ENCODE data around the gene THSD7B. TPM values are rescaled to one million over a fixed set of nuclear protein-coding genes. Genes with fewer than 3 reads are reported as not detected.

Gene THSD7B
- total RNA-seq, 1 donor, result 0.36 TPM

DNA sequence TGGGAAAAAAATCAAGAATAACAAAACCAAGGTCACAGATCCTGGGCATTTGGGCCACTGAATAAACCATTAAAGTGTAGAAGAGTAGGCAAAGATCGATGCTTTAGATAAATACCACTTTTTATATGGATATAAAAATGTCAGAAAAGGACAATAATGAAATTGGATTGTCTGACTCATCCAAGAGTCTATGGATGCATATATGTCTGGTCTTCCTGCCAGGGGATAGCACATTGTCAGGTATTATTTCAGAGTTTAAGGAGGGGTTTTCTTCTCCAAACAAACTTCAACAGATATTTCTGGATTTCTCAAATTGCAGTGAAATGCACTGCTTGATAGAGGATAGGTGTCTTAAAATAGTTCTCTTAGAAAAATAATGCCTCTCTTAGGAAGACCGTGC is 466.7 kb downstream of the THSD7B start:
- no peak overlapping the region for H3K4me3 ChIP-seq (ENCODE audit: low read depth, low read length)
- TF ChIP-seq, protein P1, sequence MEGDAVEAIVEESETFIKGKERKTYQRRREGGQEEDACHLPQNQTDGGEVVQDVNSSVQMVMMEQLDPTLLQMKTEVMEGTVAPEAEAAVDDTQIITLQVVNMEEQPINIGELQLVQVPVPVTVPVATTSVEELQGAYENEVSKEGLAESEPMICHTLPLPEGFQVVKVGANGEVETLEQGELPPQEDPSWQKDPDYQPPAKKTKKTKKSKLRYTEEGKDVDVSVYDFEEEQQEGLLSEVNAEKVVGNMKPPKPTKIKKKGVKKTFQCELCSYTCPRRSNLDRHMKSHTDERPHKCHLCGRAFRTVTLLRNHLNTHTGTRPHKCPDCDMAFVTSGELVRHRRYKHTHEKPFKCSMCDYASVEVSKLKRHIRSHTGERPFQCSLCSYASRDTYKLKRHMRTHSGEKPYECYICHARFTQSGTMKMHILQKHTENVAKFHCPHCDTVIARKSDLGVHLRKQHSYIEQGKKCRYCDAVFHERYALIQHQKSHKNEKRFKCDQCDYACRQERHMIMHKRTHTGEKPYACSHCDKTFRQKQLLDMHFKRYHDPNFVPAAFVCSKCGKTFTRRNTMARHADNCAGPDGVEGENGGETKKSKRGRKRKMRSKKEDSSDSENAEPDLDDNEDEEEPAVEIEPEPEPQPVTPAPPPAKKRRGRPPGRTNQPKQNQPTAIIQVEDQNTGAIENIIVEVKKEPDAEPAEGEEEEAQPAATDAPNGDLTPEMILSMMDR (IDR thresholded peaks at IDR 0.05; ENCODE audit: insufficient read depth, low read length), result no peak
- no peak for DNase-seq (ENCODE audit: low read depth)

DNA sequence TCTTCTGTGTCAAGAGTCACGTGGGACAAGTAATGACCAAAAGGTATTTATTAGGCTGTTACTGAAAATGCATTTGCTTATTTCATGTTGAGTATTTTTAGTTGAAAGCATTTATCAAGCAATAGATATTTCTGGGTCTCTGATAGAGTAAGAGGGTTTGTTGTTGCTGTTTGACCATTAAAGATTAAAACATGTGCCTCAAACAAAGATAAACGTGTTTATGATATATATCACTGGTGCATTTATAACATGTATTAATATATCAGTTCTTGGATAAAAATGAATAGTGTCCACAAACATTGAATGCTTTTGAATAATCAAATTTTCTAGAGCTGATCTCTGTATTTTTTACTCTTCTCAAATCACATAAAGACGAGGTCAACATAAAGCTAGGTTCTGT is 467.7 kb downstream of the THSD7B start:
- TF ChIP-seq, protein P1 (IDR thresholded peaks at IDR 0.05; ENCODE audit: insufficient read depth, low read length), result no peak
- no peak overlapping the region for H3K4me3 ChIP-seq (ENCODE audit: low read depth, low read length)
- no peak for DNase-seq (ENCODE audit: low read depth)

DNA sequence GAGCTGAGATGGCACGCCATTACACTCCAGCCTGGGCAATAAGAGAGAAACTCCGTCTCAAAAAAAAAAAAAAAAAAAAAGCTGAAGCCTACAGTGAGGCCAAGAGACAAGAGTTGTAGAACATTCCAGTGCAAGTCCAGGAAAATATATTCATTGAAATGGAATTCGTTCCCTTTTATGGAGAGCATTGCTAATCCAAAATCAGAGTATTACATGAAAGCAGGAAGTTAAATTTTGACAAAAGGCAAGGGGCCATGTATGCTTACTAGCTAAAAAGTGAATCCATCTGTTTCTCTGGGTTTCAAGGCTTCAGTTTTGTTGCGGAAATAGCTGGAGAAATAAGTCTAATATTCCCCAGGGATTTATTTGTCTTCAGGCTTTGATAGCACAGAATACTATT is 471.7 kb downstream of the THSD7B start:
- TF ChIP-seq, protein P1 (IDR thresholded peaks at IDR 0.05; ENCODE audit: insufficient read depth, low read length), result no peak
- DNase-seq (ENCODE audit: low read depth), result peak; percentile 97
- H3K4me3 ChIP-seq (ENCODE audit: low read depth, low read length), result no peak overlapping the region

DNA sequence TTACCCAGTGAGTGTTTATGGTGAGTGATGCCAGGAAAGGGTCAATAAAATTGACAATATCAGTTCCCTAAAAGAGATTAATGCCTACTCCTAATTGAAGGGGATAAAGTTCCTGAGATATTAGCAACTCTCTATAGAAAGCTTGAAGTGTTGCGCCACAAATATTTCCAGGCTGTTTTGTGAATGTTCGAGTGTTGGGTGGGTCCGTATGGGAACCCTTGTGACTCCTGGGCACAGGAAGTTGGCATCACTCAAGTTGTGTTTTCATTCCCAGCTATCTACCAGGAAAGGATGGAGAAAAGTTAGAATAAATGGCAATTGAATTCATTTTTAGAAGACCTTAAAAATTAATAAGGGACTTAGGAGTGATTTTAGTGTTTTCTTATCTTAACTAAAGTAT is 472.7 kb downstream of the THSD7B start:
- DNase-seq (ENCODE audit: low read depth), result no peak
- no peak overlapping the region for H3K4me3 ChIP-seq (ENCODE audit: low read depth, low read length)

DNA sequence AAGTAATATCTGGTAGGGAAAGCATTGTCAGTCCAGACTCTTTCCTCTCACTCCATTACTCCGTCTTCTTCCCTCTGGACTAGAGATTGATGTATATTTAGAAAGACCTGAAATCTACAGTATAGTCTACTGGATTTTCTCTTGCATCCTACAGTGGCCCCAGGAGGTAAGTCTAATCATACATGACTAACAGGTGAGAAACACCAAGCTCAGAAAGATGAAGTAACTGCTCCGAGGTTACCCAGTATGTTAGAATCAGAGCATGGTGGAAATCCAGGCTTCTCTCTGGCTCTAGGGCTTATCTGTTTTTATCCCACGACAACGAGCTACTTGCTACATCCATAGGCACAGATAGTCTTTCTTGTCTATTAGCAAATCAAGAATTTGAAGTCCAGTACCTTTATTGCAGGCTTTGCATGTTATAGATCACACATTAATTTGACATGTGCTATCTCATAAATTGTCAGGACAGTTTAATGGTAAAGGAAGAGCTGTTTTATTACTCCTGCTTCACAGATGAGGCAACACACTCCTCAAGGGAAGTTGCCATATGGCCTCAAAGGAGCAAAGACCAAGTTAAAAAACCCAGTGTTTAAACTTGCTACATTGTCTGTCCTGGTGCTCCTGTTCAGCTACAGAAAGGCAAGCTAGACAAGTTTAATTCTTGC is 484.3 kb downstream of the THSD7B start:
- TF ChIP-seq, protein P1 (IDR thresholded peaks at IDR 0.05; ENCODE audit: insufficient read depth, low read length), result no peak
- no peak overlapping the region for H3K4me3 ChIP-seq (ENCODE audit: low read depth, low read length)
- DNase-seq (ENCODE audit: low read depth), result no peak

More for the DNA sequence above, 472.7 kb downstream of the THSD7B start:
- TF ChIP-seq, protein P1 (IDR thresholded peaks at IDR 0.05; ENCODE audit: insufficient read depth, low read length), result no peak

DNA sequence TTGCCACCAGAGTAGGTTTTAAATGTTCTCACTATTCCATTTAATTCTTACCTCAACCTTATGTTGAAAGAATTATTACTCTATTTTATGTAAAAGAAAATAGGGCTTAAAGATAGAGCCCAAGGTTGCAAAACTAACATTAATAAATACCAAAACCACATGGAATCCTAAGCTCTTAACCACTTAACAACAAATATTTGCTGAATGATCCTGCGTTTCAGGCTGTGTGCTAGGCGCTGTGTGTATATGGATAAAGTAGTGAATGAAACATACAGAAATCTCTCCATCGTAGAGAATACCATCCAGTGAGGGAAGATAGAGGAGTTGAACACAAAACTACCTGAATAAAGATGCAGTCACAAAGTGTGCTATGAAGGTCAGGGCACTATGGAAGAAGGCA is 485.1 kb downstream of the THSD7B start:
- DNase-seq (ENCODE audit: low read depth), result no peak
- no peak overlapping the region for H3K4me3 ChIP-seq (ENCODE audit: low read depth, low read length)
- TF ChIP-seq, protein P1 (IDR thresholded peaks at IDR 0.05; ENCODE audit: insufficient read depth, low read length), result no peak

DNA sequence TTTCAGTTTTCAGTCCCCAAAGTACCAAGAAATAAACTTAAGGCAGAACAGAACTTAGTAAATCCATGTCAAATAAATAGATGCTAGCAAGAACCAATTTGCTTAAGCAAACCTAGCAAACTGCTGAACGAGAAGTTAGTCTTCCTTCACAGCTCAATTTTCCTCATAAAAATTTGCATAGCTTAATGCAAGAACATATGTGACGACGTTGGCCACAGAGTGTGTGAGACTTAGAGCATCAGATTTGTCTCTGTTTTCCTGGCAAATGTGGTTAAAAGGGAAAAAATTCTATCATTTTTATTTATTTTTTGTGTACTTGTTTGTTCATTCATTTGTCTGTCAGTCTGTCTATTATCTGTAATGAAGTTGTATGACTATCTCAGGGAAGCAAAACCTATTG is 485.7 kb downstream of the THSD7B start:
- TF ChIP-seq, protein P1 (IDR thresholded peaks at IDR 0.05; ENCODE audit: insufficient read depth, low read length), result no peak
- no peak overlapping the region for H3K4me3 ChIP-seq (ENCODE audit: low read depth, low read length)
- no peak for DNase-seq (ENCODE audit: low read depth)

Data from fibroblast of the aortic adventitia (primary cell).